Pancreas (tissue), 10 donors: ENCODE measurements around the gene SERPINE2. TPM values are rescaled to one million over a fixed set of nuclear protein-coding genes. Genes with fewer than 3 reads are reported as not detected.
"Not testable (repeated sequence)": the region's sequence is repeated elsewhere in the genome, so short reads cannot be mapped to it uniquely, and the experiment has no call there.

Source experiments
- ATAC-seq, 4 donors: fragments of 200-7000 bp; cut with Tn5 transposase; one replicate each; pipeline versions ENCODE4 v1.8.0 to v1.9.1; 2020; ENCODE audit warnings: mild to moderate bottlenecking in 4 of 4, moderate library complexity in 4 of 4
- DNase-seq, 6 donors: peaks; one replicate each; pipeline ENCODE4 v3.0.0-alpha.2; 2020
- FAIRE-seq: peaks from 2 replicates; lab custom pipeline; 2012; peaks lifted over from hg19 to GRCh38; lab: Jason Lieb, UNC
- H3K27ac ChIP-seq, 4 donors: fragments of 200-600 bp; sonication (generic); 1 replicate in 3 of 4; 2 replicates in 1 of 4; pipeline versions ENCODE4 v1.5.0 to v1.8.0; 2020
- H3K27me3 ChIP-seq, 4 donors: fragments of 200-600 bp; one replicate each; pipeline ENCODE4 v1.8.0; 2021
- H3K36me3 ChIP-seq, 3 donors: fragments of 200-600 bp; sonication (generic) in 1 of 3; one replicate each; pipeline versions ENCODE4 v1.5.0 to v1.8.0; 2020 to 2021
- H3K4me1 ChIP-seq, 3 donors: fragments of 200-600 bp; one replicate each; pipeline ENCODE4 v1.8.0; 2021
- H3K4me3 ChIP-seq, 4 donors: fragments of 200-600 bp; sonication (generic) in 2 of 4; one replicate each; pipeline versions ENCODE4 v1.5.0 to v1.8.0; 2020 to 2021
- H3K9me3 ChIP-seq, 4 donors: fragments of 200-600 bp; one replicate each; pipeline ENCODE4 v1.8.0; 2021
- CTCF ChIP-seq, 4 donors: fragments of 200-600 bp; sonication (generic) in 3 of 4; IDR thresholded peaks; one replicate each; pipeline versions ENCODE4 v1.5.0 to v1.8.0; 2021; ENCODE audit warnings: antibody characterized with exemption in 4 of 4
- WGBS, 2 donors: extraction: QIAGEN DNeasy Blood & Tissue Kit; methylation state at CpG; one replicate each; pipeline ENCODE4 v1.1.7; 2013; 5-methylcytosine and 5-hydroxymethylcytosine counted together
- intact Hi-C, 3 donors: fragments of 100-400 bp; cut with DNase I; formaldehyde crosslinking; loops; one replicate each; pipeline versions ENCODE4 v1.11.1 to v1.14.2; 2022
- polyA plus RNA-seq, 2 donors: library from polyadenylated mRNA; stranded (reverse); fragments of 200-250 nt; gene quantifications; one replicate each; pipeline ENCODE4 v1.2.3, GENCODE V29; 2013
- total RNA-seq, 6 donors: library from RNA; stranded (reverse); fragmentation: NEBNext Ultra II Directional in 4 of 6; extraction: Animal tissue kit (Norgen Biotek cat#: 25700) in 4 of 6; gene quantifications; one replicate each; pipeline versions ENCODE4 v1.2.1 to v1.2.4, GENCODE V29; 2021 to 2023
- donor health status: healthy with polysubstance abuse.
- donor health status: DM: no; HTN: no; CAD: no; lungs with moderate emphysema.
- donor health status: DM: no; HTN: no; CAD: no.
- donor health status: control.
- donor health status: control.
- donor health status: Bipolar disorder and iron deficiency.
- donor health status: DM: yes; HTN: yes; CAD: no.
- donor health status: DM: no; HTN: no; CAD: no.
- donor health status: DM: no; HTN: no; CAD: no.
- donor health status: DM: yes; HTN: yes; CAD: no.

SERPINE2 gene
- total and polyA plus RNA-seq, 8 donors: 1.0 to 14.8 (median 2.8) TPM

GRCh38 chr2:223943561-223944008, 95.5 kb downstream of the SERPINE2 start:
- Histone ChIP-seq H3K36me3 (no peaks in the 10 kb centered on the region), H3K4me3 (peak overlapping the region in 3 of 4 donors; percentile 82 to 100 (median 99)), H3K4me1 (peaks cover 0 to 9% (median 0%) of the 10 kb centered on the region in 3 donors), H3K9me3 (no peaks in the 10 kb centered on the region), H3K27me3 (no peaks in the 10 kb centered on the region), H3K27ac (peak overlapping the region in 3 of 4 donors; percentile 85 to 91 (median 85))
- FAIRE-seq (peak; percentile 54), DNase-seq (no peak), ATAC-seq (peak in 3 of 4 donors; percentile 16 to 41 (median 37))
- TF ChIP-seq CTCF (IDR thresholded peaks at IDR 0.05): no peak
- intact Hi-C loops: no loop called here
- 7 to 11% methylated on average over 7 of the region's 7 CpGs for WGBS, 2 donors

- no peak for ATAC-seq
- H3K27ac ChIP-seq: peak overlapping the region in 2 of 4 donors; percentile 85 to 91
- no peak for FAIRE-seq
These were observed 96.0 kb downstream of the SERPINE2 start for GRCh38 chr2:223943135-223943534.

GRCh38 chr2:223941579-223942277, 97.4 kb downstream of the SERPINE2 start:
- Histone ChIP-seq H3K4me3 (no peak overlapping the region), H3K27me3 (no peaks in the 10 kb centered on the region), H3K36me3 (no peaks in the 10 kb centered on the region), H3K27ac (no peak overlapping the region), H3K4me1 (peaks cover under 1 to 25% (median 13%) of the 10 kb centered on the region in 3 donors), H3K9me3 (no peaks in the 10 kb centered on the region)
- DNase-seq: no peak
- no peak for FAIRE-seq
- intact Hi-C loops: no loop called here
- TF ChIP-seq CTCF (IDR thresholded peaks at IDR 0.05): no peak
- no peak for ATAC-seq
- 52 to 61% methylated on average over 12 of the region's 12 CpGs for WGBS, 2 donors

More at GRCh38 chr2:223943135-223943534, 96.0 kb downstream of the SERPINE2 start:
- TF ChIP-seq CTCF (IDR thresholded peaks at IDR 0.05): no peak
- H3K9me3 ChIP-seq: no peaks in the 10 kb centered on the region
- DNase-seq: no peak
- intact Hi-C loops: no loop called here
- H3K27me3 ChIP-seq: no peaks in the 10 kb centered on the region
- H3K4me1 ChIP-seq: peaks cover 0 to 12% (median 0%) of the 10 kb centered on the region in 3 donors
- peak overlapping the region in 2 of 4 donors; percentile 82 to 100 for H3K4me3 ChIP-seq
- WGBS, 2 donors: 31 to 58% methylated on average over 1 of the region's 1 CpG
- H3K36me3 ChIP-seq: no peaks in the 10 kb centered on the region

- H3K36me3 ChIP-seq, DNase-seq, FAIRE-seq, H3K4me3 ChIP-seq, H3K27ac ChIP-seq, H3K9me3 ChIP-seq, H3K27me3 ChIP-seq, ATAC-seq, intact Hi-C loops: not testable (repeated sequence)
- peaks cover 13 to 42% (median 33%) of the 10 kb centered on the region in 3 donors for H3K4me1 ChIP-seq
- WGBS, 2 donors: 41% methylated on average over 2 of the region's 2 CpGs
These were observed 99.6 kb downstream of the SERPINE2 start for GRCh38 chr2:223939438-223939837.

DNA sequence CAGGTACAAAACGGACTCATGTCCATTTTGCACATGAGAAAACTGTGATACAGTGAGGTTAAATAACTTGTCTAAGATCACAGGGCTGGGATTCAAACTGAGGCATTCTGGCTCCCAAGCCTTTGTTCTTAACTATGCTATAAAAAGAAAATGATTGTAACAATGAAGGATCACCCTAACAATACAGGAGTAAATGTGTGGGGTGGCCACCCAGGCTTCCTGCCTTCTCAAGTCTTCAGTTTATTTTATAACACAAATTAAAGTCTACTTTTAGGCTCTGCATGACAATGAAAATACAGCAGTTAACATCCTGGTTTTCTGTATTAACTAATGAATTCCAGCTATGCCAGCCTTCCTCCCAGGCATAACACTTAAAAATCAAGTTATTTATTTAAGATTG, 101.6 kb downstream of the SERPINE2 start:
- DNase-seq (no peak), ATAC-seq (no peak), FAIRE-seq (no peak)
- Histone ChIP-seq H3K27ac (no peak overlapping the region), H3K4me1 (peaks cover 13 to 38% (median 36%) of the 10 kb centered on the region in 3 donors), H3K36me3 (no peaks in the 10 kb centered on the region), H3K27me3 (no peaks in the 10 kb centered on the region), H3K9me3 (no peaks in the 10 kb centered on the region), H3K4me3 (no peak overlapping the region)
- TF ChIP-seq CTCF (IDR thresholded peaks at IDR 0.05): no peak
- intact Hi-C loops: no loop called here
- 0% methylated on average over 1 of the region's 1 CpG for WGBS, 2 donors
